Subcutaneous adipose tissue (tissue), 4 donors: ENCODE measurements around the gene PPIC. TPM values are rescaled to one million over a fixed set of nuclear protein-coding genes. Genes with fewer than 3 reads are reported as not detected.

Experiments
- total RNA-seq, 4 donors: library from RNA; depleted of rRNA; stranded (reverse); fragments of >200 nt; gene quantifications; one replicate each; pipeline ENCODE4 v1.1.0, GENCODE V29; 2016
- TF ChIP-seq, protein P1 (sequence below): fragments of 450-650 bp; IDR thresholded peaks from one replicate; pipeline ENCODE4 v1.5.1; 2016; ENCODE audit warnings: low read depth, mild to moderate bottlenecking, control low read depth, antibody characterized with exemption, moderate library complexity

The PPIC gene
- total RNA-seq: 10 to 100 TPM; 20.0 to 35.2 (median 31.7) TPM

DNA sequence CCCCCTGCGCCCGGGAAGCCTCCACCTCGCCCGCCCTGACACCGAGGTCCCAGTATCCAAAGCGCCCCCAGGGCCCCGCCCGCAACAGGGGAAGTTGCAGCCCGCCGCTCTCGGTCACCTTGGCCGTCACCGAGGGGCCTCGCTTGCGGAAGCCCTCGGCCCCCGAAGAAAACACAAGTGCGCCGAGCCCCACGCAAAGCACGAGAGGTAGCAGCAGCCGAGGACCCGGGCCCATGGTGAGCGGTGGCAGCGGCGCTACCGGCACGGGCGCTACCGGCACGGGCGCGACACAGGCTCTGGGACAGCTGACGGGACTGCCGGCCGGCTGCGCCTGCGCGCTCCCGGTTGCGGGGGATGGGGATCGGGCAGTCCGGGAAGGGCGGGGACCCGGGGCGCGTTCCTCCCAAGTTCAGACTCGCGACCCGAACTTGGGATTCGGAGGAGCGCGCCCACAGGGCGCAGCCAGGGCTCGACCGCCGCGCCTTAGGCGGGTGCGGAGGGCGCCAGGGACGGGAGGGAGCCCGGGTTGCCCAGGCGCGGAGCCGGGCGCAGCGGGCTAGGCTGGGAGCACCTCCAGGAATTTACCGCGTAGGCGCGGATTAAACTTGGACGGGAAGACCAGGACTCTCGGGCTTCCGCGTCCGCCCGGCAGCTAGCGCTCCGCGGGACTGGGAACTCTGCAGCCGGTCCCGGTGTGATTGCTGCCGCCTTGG is at the start of gene PPIC:
Gene PPIC, minus strand, starts transcription at position 335 of the 713 bp plus-strand sequence. Its CDS starts 100 bp downstream, at position 235.
- TF ChIP-seq, protein P1, sequence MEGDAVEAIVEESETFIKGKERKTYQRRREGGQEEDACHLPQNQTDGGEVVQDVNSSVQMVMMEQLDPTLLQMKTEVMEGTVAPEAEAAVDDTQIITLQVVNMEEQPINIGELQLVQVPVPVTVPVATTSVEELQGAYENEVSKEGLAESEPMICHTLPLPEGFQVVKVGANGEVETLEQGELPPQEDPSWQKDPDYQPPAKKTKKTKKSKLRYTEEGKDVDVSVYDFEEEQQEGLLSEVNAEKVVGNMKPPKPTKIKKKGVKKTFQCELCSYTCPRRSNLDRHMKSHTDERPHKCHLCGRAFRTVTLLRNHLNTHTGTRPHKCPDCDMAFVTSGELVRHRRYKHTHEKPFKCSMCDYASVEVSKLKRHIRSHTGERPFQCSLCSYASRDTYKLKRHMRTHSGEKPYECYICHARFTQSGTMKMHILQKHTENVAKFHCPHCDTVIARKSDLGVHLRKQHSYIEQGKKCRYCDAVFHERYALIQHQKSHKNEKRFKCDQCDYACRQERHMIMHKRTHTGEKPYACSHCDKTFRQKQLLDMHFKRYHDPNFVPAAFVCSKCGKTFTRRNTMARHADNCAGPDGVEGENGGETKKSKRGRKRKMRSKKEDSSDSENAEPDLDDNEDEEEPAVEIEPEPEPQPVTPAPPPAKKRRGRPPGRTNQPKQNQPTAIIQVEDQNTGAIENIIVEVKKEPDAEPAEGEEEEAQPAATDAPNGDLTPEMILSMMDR: no peak

DNA sequence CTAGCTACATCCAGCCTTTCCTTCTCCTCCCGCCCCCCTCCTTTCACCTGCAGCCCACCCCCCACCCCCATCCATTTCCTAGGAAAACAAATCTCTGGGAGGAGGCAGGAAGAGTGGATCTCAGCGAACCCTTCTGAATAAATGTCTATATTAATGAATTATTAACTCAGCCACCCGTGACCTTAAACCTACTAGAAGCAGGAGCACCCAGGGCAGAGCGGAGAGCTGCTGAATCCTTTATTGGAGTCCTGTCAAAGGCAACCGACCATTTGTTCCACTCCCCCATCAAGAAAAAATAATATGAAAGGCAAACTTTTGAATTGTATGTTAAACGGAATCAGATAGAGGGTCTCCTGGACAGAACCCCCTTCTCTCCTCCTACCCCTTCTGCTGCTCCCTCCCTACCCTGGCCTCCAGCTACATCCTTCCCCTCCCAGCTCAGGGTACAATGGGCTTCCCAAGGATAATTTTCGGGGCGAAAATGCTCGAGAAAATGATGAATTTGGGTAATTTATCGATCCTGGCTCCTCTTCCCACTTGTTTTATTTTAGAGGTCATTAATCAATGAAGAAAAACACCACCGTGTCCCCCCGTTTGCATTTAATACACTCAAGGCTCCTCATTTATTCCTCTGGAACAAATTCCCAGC is 49.2 kb upstream of the PPIC start:
- TF ChIP-seq, protein P1: no peak

GRCh38 chr5:123084730-123085605 is 48.4 kb upstream of the PPIC start:
- TF ChIP-seq, protein P1: no peak

DNA sequence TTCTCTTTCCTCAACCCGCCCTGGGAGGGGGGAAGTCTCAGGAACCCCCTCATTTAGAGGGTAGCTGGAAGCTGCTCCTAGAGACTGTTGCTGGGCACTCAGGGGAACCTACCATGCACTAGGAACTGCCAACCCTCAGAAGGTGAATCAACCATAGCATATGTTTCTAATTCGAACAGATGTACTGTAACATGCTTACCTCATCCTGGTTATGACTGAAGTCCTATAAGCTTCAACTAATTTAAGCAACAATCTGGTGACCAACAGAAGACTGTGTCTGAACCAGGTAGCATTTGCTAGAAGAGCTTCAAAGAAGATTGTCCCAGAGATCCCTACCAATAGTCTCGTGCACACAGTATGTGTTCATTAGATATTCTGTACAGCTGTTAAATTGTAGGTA is 46.8 kb upstream of the PPIC start:
- TF ChIP-seq, protein P1: no peak

- TF ChIP-seq, protein P1: no peak
Observed at GRCh38 chr5:123080215-123080614, 43.7 kb upstream of the PPIC start.

GRCh38 chr5:123075521-123076163 is 39.1 kb upstream of the PPIC start:
- TF ChIP-seq, protein P1: no peak
